NT2/D1 (cell line): ENCODE measurements around the gene DISC1.

Source experiments
- SUZ12 ChIP-seq: IDR thresholded peaks from 2 replicates; pipeline ENCODE4 v1.6.1; 2011; ENCODE audit not compliant: insufficient read length, insufficient read depth; ENCODE audit errors: extremely low read depth
- YY1 ChIP-seq: IDR thresholded peaks from 2 replicates; pipeline ENCODE4 v1.6.1; 2011; ENCODE audit not compliant: insufficient read length, insufficient read depth
- ZNF274 ChIP-seq: IDR thresholded peaks from 2 replicates; pipeline ENCODE4 v1.6.1; 2011; ENCODE audit warnings: mild to moderate bottlenecking, low read depth, low read length

- TF ChIP-seq YY1 (no peak), SUZ12 (no peak), ZNF274 (no peak)
Measured at GRCh38 chr1:231683439-231684165, 57.0 kb downstream of the DISC1 start.
